Ovary (tissue), 9 donors: ENCODE data around the gene POLR3C. TPM values are rescaled to one million over a fixed set of nuclear protein-coding genes. Genes with fewer than 3 reads are reported as not detected.

Experiments
- DNase-seq, 5 donors: peaks; one replicate each; pipeline ENCODE4 v3.0.0-alpha.2; 2019 to 2020
- H3K27ac ChIP-seq, 2 donors: fragments of 200-600 bp; one replicate each; pipeline versions ENCODE4 v1.5.1 to v1.8.0; 2019 to 2022
- H3K27me3 ChIP-seq: fragments of 200-600 bp; one replicate; pipeline ENCODE4 v1.8.0; 2022
- H3K36me3 ChIP-seq: fragments of 200-600 bp; sonication (generic); one replicate; pipeline ENCODE4 v1.5.1; 2019
- H3K4me1 ChIP-seq: one replicate; pipeline ENCODE4 v1.8.1; 2013; ENCODE audit warnings: mild to moderate bottlenecking, moderate library complexity; ENCODE audit not compliant: insufficient read depth
- H3K4me3 ChIP-seq: fragments of 200-600 bp; sonication (generic); one replicate; pipeline ENCODE4 v1.5.1; 2017
- H3K9me3 ChIP-seq, 2 donors: fragments of 200-600 bp in 1 of 2; sonication (generic) in 1 of 2; one replicate each; pipeline versions ENCODE4 v1.5.1 to v1.8.1; 2013 to 2019; ENCODE audit warnings: mild to moderate bottlenecking in 1 of 2, moderate library complexity in 1 of 2
- CTCF ChIP-seq, 3 donors: fragments of 450-650 bp in 2 of 3; fragments of 200-600 bp in 1 of 3; IDR thresholded peaks; one replicate each; pipeline versions ENCODE4 v1.5.1 to v1.8.0; 2016 to 2022; ENCODE audit warnings: antibody characterized with exemption in 3 of 3, mild to moderate bottlenecking in 1 of 3
- EP300 ChIP-seq: sonication (generic); formaldehyde crosslinking; IDR thresholded peaks from one replicate; pipeline ENCODE4 v1.6.1; 2017; ENCODE audit warnings: antibody characterized with exemption
- POLR2A ChIP-seq: fragments of 450-650 bp; IDR thresholded peaks from one replicate; pipeline ENCODE4 v1.6.1; 2017; ENCODE audit warnings: antibody characterized with exemption, mild to moderate bottlenecking, moderate library complexity
- WGBS, 3 donors: extraction: QIAGEN DNeasy Blood & Tissue Kit in 1 of 3; methylation state at CpG; one replicate each; pipeline versions ENCODE4 v1.1.5 to v1.1.7; 2013 to 2017; 5-methylcytosine and 5-hydroxymethylcytosine counted together
- intact Hi-C, 4 donors: fragments of 100-400 bp; cut with DNase I; formaldehyde crosslinking; loops; one replicate each; pipeline versions ENCODE4 v1.11.0 to v1.15.1; 2022 to 2023
- polyA plus RNA-seq, 2 donors: library from polyadenylated mRNA; stranded (reverse); fragments of 200-250 nt in 1 of 2; fragments of 350-450 nt in 1 of 2; fragmentation: Illumina TruSeq in 1 of 2; extraction: RNeasy Lipid Tissue Mini Kit (QIAGEN cat#74804) in 1 of 2; gene quantifications; one replicate each; pipeline ENCODE4 v1.2.3, GENCODE V29; 2013 to 2014
- total RNA-seq, 7 donors: library from RNA; depleted of rRNA in 2 of 7; stranded (reverse); fragments of >200 nt in 2 of 7; fragmentation: NEBNext Ultra II Directional in 3 of 7; extraction: Animal tissue kit (Norgen Biotek cat#: 25700) in 3 of 7; gene quantifications; one replicate each; pipeline versions ENCODE4 v1.1.0 to v1.2.4, GENCODE V29; 2016 to 2023
- donor health status: DM: no; HTN: no; CAD: no; lungs with moderate emphysema.
- donor health status: DM: no; HTN: no; CAD: no.
- donor health status: Bipolar disorder and iron deficiency.
- donor health status: DM: yes; HTN: yes; CAD: no.
- donor health status: DM: no; HTN: no; CAD: no.
- donor health status: DM: yes; HTN: yes; CAD: no.

The POLR3C gene
- total and polyA plus RNA-seq, 9 donors, result 21.1 to 41.9 (median 27.0) TPM

- Histone ChIP-seq H3K4me3 (no peak overlapping the region), H3K27me3 (no peaks in the 10 kb centered on the region), H3K36me3 (no peaks in the 10 kb centered on the region), H3K4me1 (peaks cover 7% of the 10 kb centered on the region), H3K9me3 (no peaks in the 10 kb centered on the region), H3K27ac (no peak overlapping the region)
- TF ChIP-seq CTCF (IDR thresholded peaks at IDR 0.05) (no peak), EP300 (no peak), POLR2A (no peak)
- 53 to 65% (median 59%) methylated on average over 15 of the region's 15 CpGs for WGBS, 3 donors
- DNase-seq, result no peak
- intact Hi-C loops, result loop anchor here in 3 of 4 donors (5.0 to 10.0 kb wide), 4 partner anchors 55 to 165 kb away; partner anchors contain the start of gene ITGA10 (in 1 of the 3)
These were observed 25.6 kb downstream of the POLR3C start for GRCh38 chr1:145849356-145850160.

- no peak overlapping the region for H3K4me3 ChIP-seq
- H3K4me1 ChIP-seq, result peaks cover 3% of the 10 kb centered on the region
- no peak for TF ChIP-seq CTCF (IDR thresholded peaks at IDR 0.05)
- no peaks in the 10 kb centered on the region for H3K36me3 ChIP-seq
- 73 to 83% (median 77%) methylated on average over 7 of the region's 7 CpGs for WGBS, 3 donors
- no peak for DNase-seq
- H3K27ac ChIP-seq, result no peak overlapping the region
- H3K9me3 ChIP-seq, result no peaks in the 10 kb centered on the region
- H3K27me3 ChIP-seq, result no peaks in the 10 kb centered on the region
- intact Hi-C loops, result loop anchor here in 1 of 4 donors (10.0 kb wide), 1 partner anchor 49 kb away; no protein-coding TSS in a partner anchor
These were observed 31.5 kb downstream of the POLR3C start for GRCh38 chr1:145855426-145855948.

GRCh38 chr1:145857170-145857569 lies 33.2 kb downstream of the POLR3C start:
- no peaks in the 10 kb centered on the region for H3K36me3 ChIP-seq
- H3K27me3 ChIP-seq, result no peaks in the 10 kb centered on the region
- peaks cover 3% of the 10 kb centered on the region for H3K4me1 ChIP-seq
- intact Hi-C loops, result loop anchor here in 1 of 4 donors (10.0 kb wide), 1 partner anchor 48 kb away; no protein-coding TSS in a partner anchor
- no peaks in the 10 kb centered on the region for H3K9me3 ChIP-seq
- 68 to 81% (median 78%) methylated on average over 4 of the region's 4 CpGs for WGBS, 3 donors
- no peak overlapping the region for H3K27ac ChIP-seq
- TF ChIP-seq EP300 (no peak), CTCF (IDR thresholded peaks at IDR 0.05) (no peak), POLR2A (no peak)
- no peak overlapping the region for H3K4me3 ChIP-seq
- DNase-seq, result no peak

GRCh38 chr1:145858238-145858900 lies 34.4 kb downstream of the POLR3C start:
- H3K27me3 ChIP-seq, result no peaks in the 10 kb centered on the region
- 0 to 1% (median 1%) methylated on average over 32 to 35 of the region's 35 CpGs for WGBS, 3 donors
- DNase-seq, result peak; percentile 56 to 73 (median 69)
- H3K4me1 ChIP-seq, result peaks cover 3% of the 10 kb centered on the region
- no peaks in the 10 kb centered on the region for H3K36me3 ChIP-seq
- no peaks in the 10 kb centered on the region for H3K9me3 ChIP-seq
- intact Hi-C loops, result loop anchor here in 1 of 4 donors (10.0 kb wide), 1 partner anchor 46 kb away; no protein-coding TSS in a partner anchor
- peak overlapping the region; percentile 89 for H3K27ac ChIP-seq
- no peak for TF ChIP-seq POLR2A
- TF ChIP-seq EP300, result no peak
- no peak for TF ChIP-seq CTCF (IDR thresholded peaks at IDR 0.05)
- peak overlapping the region; percentile 85 for H3K4me3 ChIP-seq
